GM18519 (cell line): Measurements from ENCODE around the gene NOP16.

Experiments used
- ATAC-seq: cut with Tn5 transposase; IDR thresholded peaks from one replicate; pipeline ENCODE4 v1.9.1; 2021; ENCODE audit warnings: mild to moderate bottlenecking, moderate library complexity; ENCODE audit not compliant: unreplicated experiment, low FRiP score

Gene NOP16

GRCh38 chr5:176365351-176366231, 22.8 kb downstream of the NOP16 start, which contains the start of gene ARL10:
TSS of gene ARL10 (plus strand) at chr5:176365487. CDS start at chr5:176365564, 77 bp downstream.
- ATAC-seq, result peak; percentile 31

- no peak for ATAC-seq
Measured at GRCh38 chr5:176364765-176365350, 23.5 kb downstream of the NOP16 start.

GRCh38 chr5:176362233-176362490, 26.2 kb downstream of the NOP16 start:
- no peak for ATAC-seq

GRCh38 chr5:176361437-176362232, 26.8 kb downstream of the NOP16 start, which contains the start of gene KIAA1191:
TSS of gene KIAA1191 (minus strand) at chr5:176361764. CDS start at chr5:176359508, 2,256 bp downstream.
- ATAC-seq, result peak; percentile 65

GRCh38 chr5:176360894-176361436, 27.4 kb downstream of the NOP16 start:
- no peak for ATAC-seq

- ATAC-seq, result no peak
Measured at GRCh38 chr5:176359658-176360057, 28.7 kb downstream of the NOP16 start.

GRCh38 chr5:176356179-176356566, 32.2 kb downstream of the NOP16 start:
- no peak for ATAC-seq

GRCh38 chr5:176355400-176356178, 32.8 kb downstream of the NOP16 start:
- no peak for ATAC-seq

GRCh38 chr5:176353533-176353932, 34.9 kb downstream of the NOP16 start:
- ATAC-seq, result no peak

- no peak for ATAC-seq
Measured at GRCh38 chr5:176352116-176352878, 36.1 kb downstream of the NOP16 start.

- no peak for ATAC-seq
Measured at GRCh38 chr5:176350416-176350815, 38.0 kb downstream of the NOP16 start.

GRCh38 chr5:176342766-176343458, 45.5 kb downstream of the NOP16 start:
- no peak for ATAC-seq

- no peak for ATAC-seq
Measured at GRCh38 chr5:176342158-176342483, 46.3 kb downstream of the NOP16 start.

GRCh38 chr5:176341325-176342157, 46.9 kb downstream of the NOP16 start:
- no peak for ATAC-seq

GRCh38 chr5:176339304-176339703, 49.1 kb downstream of the NOP16 start:
- ATAC-seq, result no peak

- no peak for ATAC-seq
Measured at GRCh38 chr5:176337913-176338312, 50.5 kb downstream of the NOP16 start.

GRCh38 chr5:176334031-176334770, 54.2 kb downstream of the NOP16 start:
- no peak for ATAC-seq
